Mucosa of descending colon (tissue), 3 donors: ENCODE measurements around the gene RBM47. TPM values are rescaled to one million over a fixed set of nuclear protein-coding genes. Genes with fewer than 3 reads are reported as not detected.

Source experiments
- ATAC-seq: fragments of 200-7000 bp; cut with Tn5 transposase; one replicate; pipeline ENCODE4 v1.9.1; 2020; ENCODE audit warnings: mild to moderate bottlenecking, moderate library complexity
- DNase-seq, 3 donors: peaks; one replicate each; pipeline ENCODE4 v3.0.0-alpha.2; 2020
- H3K36me3 ChIP-seq: fragments of 200-600 bp; one replicate; pipeline ENCODE4 v1.8.0; 2021; ENCODE audit warnings: low read depth, mild to moderate bottlenecking
- H3K4me1 ChIP-seq: fragments of 200-600 bp; one replicate; pipeline ENCODE4 v1.8.0; 2021; ENCODE audit warnings: low read depth, mild to moderate bottlenecking
- H3K4me3 ChIP-seq: fragments of 200-600 bp; one replicate; pipeline ENCODE4 v1.8.0; 2021; ENCODE audit warnings: mild to moderate bottlenecking
- H3K9me3 ChIP-seq: fragments of 200-600 bp; one replicate; pipeline ENCODE4 v1.8.0; 2021; ENCODE audit warnings: mild to moderate bottlenecking
- CTCF ChIP-seq: fragments of 200-600 bp; IDR thresholded peaks from one replicate; pipeline ENCODE4 v1.8.0; 2022; ENCODE audit warnings: antibody characterized with exemption, mild to moderate bottlenecking
- intact Hi-C, 2 donors: fragments of 100-400 bp; cut with DNase I in 1 of 2; cut with micrococcal nuclease in 1 of 2; formaldehyde crosslinking; loops; one replicate each; pipeline versions ENCODE4 v1.11.0 to v1.11.1; 2022; cut with DNase I, micrococcal nuclease
- total RNA-seq, 3 donors: library from RNA; stranded (reverse); fragmentation: NEBNext Ultra II Directional in 2 of 3; extraction: Animal tissue kit (Norgen Biotek cat#: 25700) in 2 of 3; gene quantifications; one replicate each; pipeline versions ENCODE4 v1.2.1 to v1.2.4, GENCODE V29; 2021 to 2023
- donor health status: DM: no; HTN: no; CAD: no; lungs with moderate emphysema.
- donor health status: DM: no; HTN: no; CAD: no.
- donor health status: DM: no; HTN: yes; CAD: no.

The RBM47 gene
- total RNA-seq, 3 donors from 2014 or later: 144 to 309 (median 258) TPM

DNA sequence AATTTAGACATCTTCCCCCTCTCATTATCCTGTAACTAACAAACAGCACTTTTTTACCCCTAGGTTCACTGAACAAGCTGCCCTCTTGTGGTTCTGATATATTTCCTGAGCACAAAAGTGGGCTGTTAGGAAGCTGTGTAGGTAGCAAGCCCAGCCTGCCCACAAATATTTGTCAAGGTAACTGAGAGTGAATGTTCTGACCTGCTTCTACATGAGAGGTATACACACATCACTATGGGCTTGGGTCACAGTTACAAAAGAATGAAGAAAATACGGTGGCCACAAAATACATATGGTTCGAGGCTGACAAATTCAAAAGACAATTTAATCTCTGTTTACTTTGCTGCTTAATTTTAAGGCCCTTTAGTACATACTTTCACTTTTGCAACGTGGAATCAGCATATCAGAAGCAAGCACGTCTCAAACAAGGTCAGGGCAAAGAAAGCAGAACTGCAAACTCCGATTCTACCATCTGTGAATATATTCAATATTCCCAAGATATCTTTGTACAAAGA, 78.7 kb downstream of the RBM47 start:
- TF ChIP-seq CTCF: no peak
- Histone ChIP-seq H3K9me3 (no peaks in the 10 kb centered on the region), H3K36me3 (no peaks in the 10 kb centered on the region), H3K4me1 (peaks cover 31% of the 10 kb centered on the region), H3K4me3 (no peak overlapping the region)
- intact Hi-C loops: no loop called here
- peak; percentile 42 for ATAC-seq
- DNase-seq: peak in 1 of 3 donors; percentile 59

DNA sequence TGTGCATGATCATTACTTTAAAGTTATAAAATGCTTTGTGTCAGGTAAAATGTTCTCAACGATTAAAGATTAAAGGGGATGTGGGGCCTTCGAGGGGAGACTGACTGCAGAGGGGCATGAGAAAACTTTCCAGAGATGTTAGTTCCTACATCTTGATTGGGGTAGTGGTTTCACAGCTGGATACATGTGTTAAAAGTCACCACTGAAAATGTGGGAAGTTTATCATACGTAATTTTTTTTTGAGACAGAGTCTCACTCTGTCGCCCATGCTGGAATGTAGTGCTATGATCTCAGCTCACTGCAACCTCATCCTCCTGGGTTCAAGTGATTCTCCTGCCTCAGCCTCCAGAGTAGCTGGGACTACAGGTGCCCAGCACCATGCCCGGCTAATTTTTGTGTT, 79.5 kb downstream of the RBM47 start:
- DNase-seq (no peak), ATAC-seq (no peak)
- no peak for TF ChIP-seq CTCF
- H3K36me3 ChIP-seq: no peaks in the 10 kb centered on the region
- peaks cover 36% of the 10 kb centered on the region for H3K4me1 ChIP-seq
- no peaks in the 10 kb centered on the region for H3K9me3 ChIP-seq
- no peak overlapping the region for H3K4me3 ChIP-seq
- intact Hi-C loops: no loop called here

DNA sequence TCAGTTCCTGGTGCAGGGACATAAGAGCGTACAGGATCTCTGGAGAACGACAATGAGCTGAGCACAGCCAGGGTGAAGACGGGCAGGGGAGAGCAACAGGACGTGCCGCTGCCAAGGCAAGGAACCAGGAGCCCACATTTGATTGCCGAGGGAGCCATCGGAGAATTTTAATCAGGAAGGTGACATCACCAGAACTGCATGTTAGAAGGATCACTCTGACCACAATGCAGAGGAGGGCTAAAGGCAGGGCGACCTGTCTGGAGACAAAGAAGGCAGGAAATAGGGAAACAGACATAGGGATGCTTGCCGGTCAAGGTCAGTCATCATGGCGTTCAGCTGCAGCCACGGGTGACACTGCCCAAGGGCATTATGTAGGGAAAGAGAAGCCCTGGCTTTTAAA, 81.4 kb downstream of the RBM47 start:
- no peak for ATAC-seq
- Histone ChIP-seq H3K4me1 (peaks cover 36% of the 10 kb centered on the region), H3K9me3 (no peaks in the 10 kb centered on the region), H3K4me3 (no peak overlapping the region), H3K36me3 (no peaks in the 10 kb centered on the region)
- no peak for DNase-seq
- intact Hi-C loops: no loop called here
- no peak for TF ChIP-seq CTCF

GRCh38 chr4:40547789-40548132, 81.9 kb downstream of the RBM47 start:
- Histone ChIP-seq H3K4me3 (no peak overlapping the region), H3K36me3 (no peaks in the 10 kb centered on the region), H3K4me1 (peaks cover 36% of the 10 kb centered on the region), H3K9me3 (no peaks in the 10 kb centered on the region)
- TF ChIP-seq CTCF: no peak
- intact Hi-C loops: no loop called here
- no peak for DNase-seq
- no peak for ATAC-seq

GRCh38 chr4:40546969-40547788, 82.5 kb downstream of the RBM47 start:
- intact Hi-C loops: no loop called here
- no peaks in the 10 kb centered on the region for H3K36me3 ChIP-seq
- H3K4me3 ChIP-seq: no peak overlapping the region
- TF ChIP-seq CTCF: no peak
- ATAC-seq: peak; percentile 69
- DNase-seq: peak in 1 of 3 donors; percentile 50
- H3K9me3 ChIP-seq: no peaks in the 10 kb centered on the region
- peaks cover 36% of the 10 kb centered on the region for H3K4me1 ChIP-seq
